Right renal cortex interstitium (tissue), 3 donors: ENCODE results near the gene APIP. TPM values are rescaled to one million over a fixed set of nuclear protein-coding genes. Genes with fewer than 3 reads are reported as not detected.

Experiments
- DNase-seq, 3 donors: peaks; one replicate each; pipeline ENCODE4 v3.0.0-alpha.2; 2013; ENCODE audit warnings: low read depth in 3 of 3, low spot score in 2 of 3
- polyA plus RNA-seq, 3 donors: library from polyadenylated mRNA; unstranded; fragments of 120-200 nt; gene quantifications; one replicate each; pipeline ENCODE4 v1.2.1, GENCODE V29; 2013; ENCODE audit not compliant: insufficient read length in 3 of 3

Gene APIP
- polyA plus RNA-seq, 3 donors = 36.0 to 45.5 (median 39.7) TPM

DNA sequence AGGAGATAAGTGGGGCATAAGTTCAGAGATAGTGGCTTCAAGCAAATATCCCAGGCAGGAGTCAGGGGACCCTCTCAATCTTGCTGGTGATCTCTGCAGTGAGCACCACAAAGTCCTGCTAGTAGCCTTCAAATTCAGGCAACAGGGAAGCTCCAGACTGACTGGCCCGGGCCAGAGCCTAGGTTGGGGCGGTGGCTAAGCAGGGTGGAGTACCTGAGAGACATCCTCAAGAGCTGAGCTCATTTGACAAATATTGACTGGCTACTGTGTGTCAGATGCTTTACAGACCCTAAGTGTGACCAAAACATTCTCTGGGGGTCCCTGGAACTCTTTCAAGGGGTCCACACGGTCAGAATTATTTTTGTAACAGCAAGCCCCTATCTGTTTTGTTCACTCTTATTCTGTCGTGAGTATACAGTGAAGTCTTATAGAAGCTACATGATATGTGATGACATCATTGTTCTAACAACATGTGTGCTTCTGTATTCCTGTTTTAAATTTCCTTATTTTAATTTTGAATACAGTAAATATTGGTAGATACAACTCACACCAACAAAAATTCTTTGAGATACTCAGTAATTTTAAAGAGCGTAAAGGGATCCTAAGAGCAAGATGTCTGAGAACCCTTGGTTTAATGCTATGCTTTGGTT lies 71.6 kb downstream of the APIP start:
- DNase-seq = no peak

DNA sequence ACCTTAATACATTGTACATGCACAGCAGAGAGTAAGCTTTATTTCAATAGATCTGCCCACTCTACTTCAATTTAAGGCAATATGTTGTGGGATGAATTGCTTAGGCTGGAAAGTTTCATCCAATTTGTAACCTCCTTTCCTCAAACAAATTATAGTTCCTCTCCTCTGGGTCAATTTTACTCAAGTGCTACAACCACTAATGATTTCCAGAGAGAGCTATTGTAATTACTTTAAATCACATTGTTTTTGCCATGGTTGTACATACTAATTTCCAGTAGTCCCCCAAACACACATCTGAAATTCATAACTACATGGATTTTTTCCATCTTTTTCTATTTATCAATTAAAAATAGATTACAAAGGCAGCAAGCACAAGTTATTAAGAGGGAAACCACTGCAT lies 72.9 kb downstream of the APIP start:
- no peak for DNase-seq

DNA sequence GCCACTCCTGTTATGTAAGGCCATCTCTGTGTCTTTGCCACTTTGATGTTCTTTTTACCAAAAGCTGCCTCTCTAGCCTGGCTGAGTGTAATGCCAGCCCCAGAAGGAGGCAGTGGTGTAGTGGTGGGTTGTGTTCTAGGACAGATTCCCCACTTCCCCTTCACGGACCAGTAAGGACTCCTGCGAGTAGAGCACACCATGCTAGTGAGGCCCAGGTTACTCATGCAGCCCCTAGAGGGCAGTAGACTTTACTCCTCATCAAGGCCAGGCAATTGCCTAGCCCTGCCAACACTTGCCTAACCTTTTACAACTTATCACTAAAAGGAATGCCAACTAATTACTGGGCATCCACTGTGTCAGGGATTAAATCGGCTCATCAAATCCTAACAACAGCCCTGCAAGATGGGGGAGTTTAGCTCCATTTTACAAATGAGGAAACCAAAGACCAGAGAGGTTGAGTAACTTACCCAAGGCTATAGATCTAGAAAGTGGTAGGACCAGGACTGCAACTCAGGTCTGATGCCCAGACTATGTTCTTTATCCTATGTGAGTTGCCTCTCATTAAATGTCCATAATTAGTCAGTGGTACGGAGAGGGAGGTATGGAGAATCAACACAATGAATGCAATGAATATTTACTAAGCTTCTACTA lies 75.3 kb downstream of the APIP start:
- no peak for DNase-seq

DNA sequence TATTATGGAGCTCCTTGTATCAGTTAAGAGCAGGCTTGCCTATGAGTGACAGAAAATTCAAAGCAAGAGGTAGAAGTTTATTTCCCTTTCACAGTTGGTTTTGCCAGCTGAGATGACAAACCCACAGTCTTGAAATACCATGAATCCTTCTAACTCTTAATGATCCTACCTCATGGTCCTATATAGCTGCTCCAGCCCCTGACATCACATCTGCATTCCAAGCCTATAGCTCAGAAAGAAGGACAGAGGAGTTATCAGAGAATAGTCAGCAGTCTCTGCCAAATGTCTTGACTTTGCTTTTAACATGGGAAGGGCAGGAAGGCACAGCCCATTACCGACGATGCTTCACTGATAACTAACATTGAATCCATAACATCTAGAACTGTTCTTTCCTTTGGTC lies 76.2 kb downstream of the APIP start:
- DNase-seq = no peak

DNA sequence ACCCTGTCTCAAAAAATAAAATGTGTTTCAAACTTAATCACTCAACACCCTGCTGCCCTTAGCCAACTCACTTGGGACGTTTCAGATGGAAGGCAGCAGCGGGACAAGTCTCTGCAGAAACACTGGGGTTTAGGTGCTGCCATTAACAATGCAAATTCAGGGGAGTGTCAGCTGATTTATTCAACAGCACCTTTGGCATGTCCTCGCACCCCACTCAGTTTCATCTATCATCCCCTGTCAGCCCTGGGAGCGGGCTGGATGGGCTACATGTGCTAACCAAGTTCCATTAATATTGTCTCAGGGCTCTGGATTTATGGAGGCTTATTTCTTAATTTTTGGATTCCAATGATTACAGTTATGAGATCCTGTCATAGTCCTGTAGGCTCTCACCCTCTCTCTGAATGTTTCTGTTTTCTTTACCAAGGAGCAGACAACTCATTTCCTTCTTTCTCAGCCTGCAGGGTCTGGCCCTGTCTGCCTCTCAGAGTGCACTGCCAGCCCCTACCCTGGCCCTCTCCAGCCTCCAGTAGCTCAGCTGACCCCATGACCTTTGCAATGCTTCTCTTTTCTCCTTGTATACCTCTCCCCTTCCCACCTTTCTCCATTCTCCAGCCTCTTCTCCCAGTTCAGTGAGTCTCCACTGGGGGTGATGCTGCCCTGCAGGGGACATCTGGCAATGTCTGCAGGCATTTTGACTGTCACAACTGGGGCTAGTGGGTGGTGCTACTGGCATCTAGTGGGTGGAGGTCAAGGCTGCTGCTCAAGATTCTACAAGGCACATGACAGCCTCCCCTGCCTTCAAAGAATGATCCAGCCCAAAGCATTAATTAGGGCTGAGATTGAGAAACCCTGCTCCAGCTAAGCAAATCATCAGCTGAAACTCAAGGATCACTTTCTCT lies 79.0 kb downstream of the APIP start:
- no peak for DNase-seq

DNA sequence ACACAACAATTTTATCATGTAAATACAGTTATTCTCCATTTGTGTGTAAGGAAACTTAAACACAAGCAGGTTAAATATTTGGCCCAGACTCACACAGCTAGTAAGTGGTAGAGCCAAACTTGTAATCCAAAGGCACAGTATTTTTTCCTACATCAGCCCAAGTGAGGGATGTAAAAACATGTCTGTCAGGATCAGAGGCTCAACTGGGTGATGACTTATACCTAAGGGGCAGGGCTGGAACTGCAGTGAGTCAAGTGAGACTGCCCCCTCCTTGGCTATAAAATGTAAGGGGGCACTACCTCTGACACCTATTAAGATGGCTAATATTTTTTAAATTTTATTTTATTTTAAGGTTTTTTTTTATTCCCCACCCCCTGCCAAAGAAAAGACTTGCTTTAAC lies 82.6 kb downstream of the APIP start:
- DNase-seq = no peak

Other genes starting within 250 kb of the APIP start
- 10 to 100 TPM; 37.6 to 41.9 (median 40.0) TPM for gene PDHX, start 239 bp upstream of the APIP start, polyA plus RNA-seq
- gene CD44, start 222.8 kb upstream of the APIP start, polyA plus RNA-seq = 10 to 100 TPM; 11.9 to 13.9 (median 13.8) TPM